OCI-LY3 (cell line): Measurements from ENCODE around the gene S100A6.

Source experiments
- H2AFZ ChIP-seq: fragments of 200-600, 300-600 bp; shearing (Covaris generic); 2 replicates; pipeline ENCODE4 v1.6.0; 2014; ENCODE audit warnings: antibody characterized with exemption, low read depth, low read length
- H3K27ac ChIP-seq: fragments of 200-600, 300-600 bp; sonication (generic); 2 replicates; pipeline ENCODE4 v1.5.1; 2014; ENCODE audit warnings: mild to moderate bottlenecking, low read length, moderate library complexity, mixed read lengths
- H3K27me3 ChIP-seq: fragments of 200-600, 300-600 bp; sonication (generic); 2 replicates; pipeline ENCODE4 v1.6.1; 2014; ENCODE audit warnings: low read depth, low read length, mixed read lengths
- H3K36me3 ChIP-seq: fragments of 200-600, 300-600 bp; sonication (generic); replicated peaks from 2 replicates; pipeline ENCODE3; 2014; ENCODE audit warnings: low read depth, low read length, mixed read lengths
- H3K4me1 ChIP-seq: fragments of 300-600, 200-600 bp; sonication (generic); 2 replicates; pipeline ENCODE4 v1.6.1; 2014; ENCODE audit warnings: low read length, mixed read lengths
- H3K4me2 ChIP-seq: fragments of 200-600, 300-600 bp; sonication (generic); 2 replicates; pipeline ENCODE4 v1.6.1; 2014; ENCODE audit warnings: low read length, mixed read lengths
- H3K4me3 ChIP-seq: fragments of 300-600, 200-600 bp; sonication (generic); 2 replicates; pipeline ENCODE4 v1.5.1; 2014; ENCODE audit warnings: antibody characterized with exemption, mild to moderate bottlenecking, low read length, moderate library complexity
- H3K79me2 ChIP-seq: fragments of 300-600, 200-600 bp; shearing (Covaris generic); 2 replicates; pipeline ENCODE4 v1.6.1; 2014; ENCODE audit warnings: mild to moderate bottlenecking, low read length, mixed read lengths
- H3K9ac ChIP-seq: fragments of 300-600, 200-600 bp; shearing (Covaris generic); 2 replicates; pipeline ENCODE4 v1.6.0; 2014; ENCODE audit warnings: mild to moderate bottlenecking, low read length, moderate library complexity
- H3K9me3 ChIP-seq: fragments of 200-600, 300-600 bp; shearing (Covaris generic); 2 replicates; pipeline ENCODE4 v1.6.1; 2014; ENCODE audit warnings: low read length, mixed read lengths; ENCODE audit not compliant: insufficient read depth
- H4K20me1 ChIP-seq: fragments of 200-600, 300-600 bp; sonication (generic); 2 replicates; pipeline ENCODE4 v1.6.1; 2016; ENCODE audit warnings: low read length, mixed read lengths; ENCODE audit not compliant: insufficient read depth
- CTCF ChIP-seq: fragments of 200-600, 300-600 bp; sonication (generic); IDR thresholded peaks from 2 replicates; pipeline ENCODE4 v1.5.1; 2014; ENCODE audit warnings: antibody characterized with exemption, low read length, low read depth
- EZH2phosphoT487 ChIP-seq: fragments of 200-600 bp; shearing (Covaris generic); IDR thresholded peaks from 2 replicates; pipeline ENCODE4 v1.6.1; 2018; ENCODE audit warnings: antibody characterized with exemption, mixed run types, low read depth

S100A6 gene

GRCh38 chr1:153573351-153573750 lies 37.6 kb upstream of the S100A6 start:
- H4K20me1 ChIP-seq, result no peaks in the 10 kb centered on the region
- peak overlapping the region; percentile 53 for H2AFZ ChIP-seq
- TF ChIP-seq EZH2phosphoT487 (no peak), CTCF (no peak)
- H3K9ac ChIP-seq, result peak overlapping the region; percentile 40; the same call in 1 of the 2 replicates
- H3K4me2 ChIP-seq, result peak overlapping the region; percentile 65; the same call in 1 of the 2 replicates
- no peaks in the 10 kb centered on the region for H3K9me3 ChIP-seq
- H3K36me3 ChIP-seq, result no peaks in the 10 kb centered on the region
- H3K27me3 ChIP-seq, result 0 out of 2 replicates have a peak, but pooled peaks cover 5% of the 10 kb centered on the region
- peak overlapping the region; percentile 50 for H3K27ac ChIP-seq
- no peaks in the 10 kb centered on the region for H3K79me2 ChIP-seq
- H3K4me1 ChIP-seq, result peaks cover 38% of the 10 kb centered on the region
- no peak overlapping the region for H3K4me3 ChIP-seq

GRCh38 chr1:153572569-153573015 lies 36.8 kb upstream of the S100A6 start:
- Histone ChIP-seq H3K4me2 (peak overlapping the region; percentile 65), H3K4me1 (peaks cover 43% of the 10 kb centered on the region), H3K27ac (peak overlapping the region; percentile 50), H3K36me3 (no peaks in the 10 kb centered on the region), H2AFZ (peak overlapping the region; percentile 53), H3K79me2 (no peaks in the 10 kb centered on the region), H4K20me1 (no peaks in the 10 kb centered on the region), H3K9me3 (no peaks in the 10 kb centered on the region), H3K4me3 (peak overlapping the region; percentile 18; the same call in 1 of the 2 replicates), H3K27me3 (0 out of 2 replicates have a peak, but pooled peaks cover 5% of the 10 kb centered on the region), H3K9ac (peak overlapping the region; percentile 40)
- TF ChIP-seq CTCF (peak; percentile 99), EZH2phosphoT487 (no peak)

- H3K27ac ChIP-seq, result no peak overlapping the region
Measured at GRCh38 chr1:153571706-153572105, 35.9 kb upstream of the S100A6 start.

GRCh38 chr1:153570874-153571273 lies 35.1 kb upstream of the S100A6 start:
- TF ChIP-seq CTCF (no peak), EZH2phosphoT487 (no peak)
- Histone ChIP-seq H3K4me2 (no peak overlapping the region), H3K27ac (no peak overlapping the region), H3K4me3 (no peak overlapping the region), H3K79me2 (no peaks in the 10 kb centered on the region), H3K36me3 (no peaks in the 10 kb centered on the region), H2AFZ (no peak overlapping the region), H3K4me1 (peaks cover 48% of the 10 kb centered on the region), H3K27me3 (0 out of 2 replicates have a peak, but pooled peaks cover 5% of the 10 kb centered on the region), H3K9me3 (no peaks in the 10 kb centered on the region), H4K20me1 (no peaks in the 10 kb centered on the region), H3K9ac (no peak overlapping the region)

More at GRCh38 chr1:153571706-153572105, 35.9 kb upstream of the S100A6 start:
- H3K9me3 ChIP-seq, result no peaks in the 10 kb centered on the region
- peak overlapping the region; percentile 65 for H3K4me2 ChIP-seq
- H2AFZ ChIP-seq, result peak overlapping the region; percentile 61; the same call in 1 of the 2 replicates
- H3K36me3 ChIP-seq, result no peaks in the 10 kb centered on the region
- H3K4me3 ChIP-seq, result no peak overlapping the region
- H3K27me3 ChIP-seq, result 0 out of 2 replicates have a peak, but pooled peaks cover 5% of the 10 kb centered on the region
- H3K4me1 ChIP-seq, result peaks cover 41% of the 10 kb centered on the region
- TF ChIP-seq CTCF (no peak), EZH2phosphoT487 (no peak)
- H4K20me1 ChIP-seq, result no peaks in the 10 kb centered on the region
- H3K9ac ChIP-seq, result no peak overlapping the region
- H3K79me2 ChIP-seq, result no peaks in the 10 kb centered on the region
